K562 (cell line): ENCODE data around the gene PTPMT1. TPM values are rescaled to one million over a fixed set of nuclear protein-coding genes. Genes with fewer than 3 reads are reported as not detected.

Experiments used
- ATF1 ChIP-seq, 2 experiments: fragments of 450-650 bp in 1 of 2; IDR thresholded peaks; 2 replicates each; pipeline ENCODE4 v1.6.1; 2016; ENCODE audit warnings: missing compliant biosample characterization in 1 of 2, missing genetic modification characterization in 1 of 2
- KHSRP ChIP-seq: fragments of 450-650 bp; IDR thresholded peaks from 2 replicates; pipeline ENCODE4 v1.6.1; 2017
- LEF1 ChIP-seq: fragments of 450-650 bp; IDR thresholded peaks from 2 replicates; pipeline ENCODE4 v1.6.1; 2016; ENCODE audit warnings: mild to moderate bottlenecking
- MYBL2 ChIP-seq, 2 experiments: fragments of 450-650 bp in 1 of 2; sonication (generic) in 1 of 2; formaldehyde crosslinking in 1 of 2; IDR thresholded peaks; 2 replicates each; pipeline versions ENCODE4 v1.6.1 to v1.8.1; 2017 to 2022; ENCODE audit warnings: borderline replicate concordance in 1 of 2, inconsistent platforms in 1 of 2, low read depth in 1 of 2, mild to moderate bottlenecking in 1 of 2, missing genetic modification reagents in 1 of 2, moderate library complexity in 1 of 2
- RAD51 ChIP-seq: fragments of 450-650 bp; IDR thresholded peaks from 2 replicates; pipeline ENCODE4 v1.7.1; 2016; ENCODE audit warnings: low read depth, mild to moderate bottlenecking, borderline replicate concordance
- SIN3A ChIP-seq, 2 experiments: fragments of 150-350 bp in 1 of 2; IDR thresholded peaks; 2 replicates each; pipeline ENCODE4 v1.6.1; 2011 to 2016; ENCODE audit warnings: borderline replicate concordance in 2 of 2, low read depth in 2 of 2, low read length in 2 of 2, mild to moderate bottlenecking in 2 of 2, moderate library complexity in 2 of 2; ENCODE audit not compliant: control insufficient read depth in 1 of 2
- SMARCA5 ChIP-seq: fragments of 450-650 bp; IDR thresholded peaks from 2 replicates; pipeline ENCODE4 v1.6.1; 2016
- SMARCC2 ChIP-seq: fragments of 450-650 bp; IDR thresholded peaks from 2 replicates; pipeline ENCODE4 v1.6.1; 2017; ENCODE audit warnings: antibody characterized with exemption, moderate library complexity, mild to moderate bottlenecking, low read depth
- TAF9B ChIP-seq: fragments of 450-650 bp; IDR thresholded peaks from 2 replicates; pipeline ENCODE4 v1.6.1; 2018; ENCODE audit warnings: mild to moderate bottlenecking; ENCODE audit not compliant: partially characterized antibody
- TEAD4 ChIP-seq, 2 experiments: sonication (generic) in 1 of 2; formaldehyde crosslinking in 1 of 2; IDR thresholded peaks; 2 replicates each; pipeline versions ENCODE4 v1.6.1 to v1.8.0; 2012 to 2022; ENCODE audit warnings: borderline replicate concordance in 1 of 2, inconsistent platforms in 1 of 2, low read length in 1 of 2, mild to moderate bottlenecking in 1 of 2, missing genetic modification reagents in 1 of 2
- ZBTB17 ChIP-seq: fragments of 450-650 bp; formaldehyde crosslinking; IDR thresholded peaks from 2 replicates; pipeline ENCODE4 v1.4.0; 2020; ENCODE audit warnings: mild to moderate bottlenecking
- ZNF41 ChIP-seq: fragments of 250-450 bp; sonication (Bioruptor Pico); conservative IDR thresholded peaks from 2 replicates; pipeline ENCODE4 v1.4.0; 2020; ENCODE audit warnings: mild to moderate bottlenecking
- ZNF551 ChIP-seq: fragments of 250-450 bp; sonication (Bioruptor Pico); IDR thresholded peaks from 2 replicates; pipeline ENCODE4 v1.5.0; 2021; ENCODE audit warnings: mild to moderate bottlenecking, moderate library complexity
- ZNF644 ChIP-seq: fragments of 200-800 bp; sonication (Bioruptor generic); IDR thresholded peaks from 2 replicates; pipeline ENCODE4 v1.6.1; 2016; ENCODE audit warnings: low read depth, missing genetic modification characterization, missing compliant biosample characterization
- ZNF76 ChIP-seq: fragments of 250-450 bp; sonication (Bioruptor Pico); IDR thresholded peaks from 2 replicates; pipeline ENCODE4 v1.4.0; 2020; ENCODE audit warnings: mild to moderate bottlenecking, moderate library complexity, borderline replicate concordance
- polyA plus RNA-seq, 8 experiments: library from polyadenylated mRNA; depleted of rRNA in 4 of 8; stranded (reverse) in 5 of 8; unstranded in 3 of 8; fragments of >200 nt; fragmentation: Nextera tagmentation in 2 of 8; fragmentation: Illumina TruSeq in 1 of 8; extraction: Ambion mirVana in 2 of 8; extraction: Trizol in 1 of 8; gene quantifications; 2 replicates each; pipeline versions ENCODE4 v1.2.1 to v1.2.3, GENCODE V29; 2011 to 2014; ENCODE audit warnings: inconsistent platforms in 1 of 8, missing spikeins in 1 of 8
- total RNA-seq, 7 experiments: library from RNA; depleted of rRNA in 6 of 7; stranded (reverse); fragments of >200 nt in 6 of 7; fragmentation: Illumina TruSeq in 2 of 7; extraction: Trizol in 2 of 7; gene quantifications; 2 replicates each; pipeline versions ENCODE4 v1.2.1 to v1.2.3, GENCODE V29; 2011 to 2021; ENCODE audit warnings: low replicate concordance in 1 of 7
- TF ChIP-seq, protein P1 (sequence below): IDR thresholded peaks from 2 replicates; pipeline ENCODE4 v1.6.1; 2014; ENCODE audit warnings: antibody characterized with exemption
- TF ChIP-seq, protein P2 (sequence below): sonication (generic); formaldehyde crosslinking; IDR thresholded peaks from 2 replicates; pipeline ENCODE4 v1.8.0; 2023; ENCODE audit warnings: mild to moderate bottlenecking, missing genetic modification reagents
- TF ChIP-seq, protein P3 (sequence below): fragments of 450-650 bp; IDR thresholded peaks from 2 replicates; pipeline ENCODE4 v1.6.1; 2016; ENCODE audit warnings: mild to moderate bottlenecking
- TF ChIP-seq, protein P4 (sequence below): fragments of 200-800 bp; sonication (Bioruptor generic); IDR thresholded peaks from 2 replicates; pipeline ENCODE4 v1.6.1; 2017; ENCODE audit warnings: missing genetic modification characterization, missing compliant biosample characterization

PTPMT1 gene
- total and polyA plus RNA-seq, 9 of the 15 experiments (the other 6 are each of a cell fraction or from before 2014, with no cell fraction given): 10.4 to 140 (median 67.2) TPM

DNA sequence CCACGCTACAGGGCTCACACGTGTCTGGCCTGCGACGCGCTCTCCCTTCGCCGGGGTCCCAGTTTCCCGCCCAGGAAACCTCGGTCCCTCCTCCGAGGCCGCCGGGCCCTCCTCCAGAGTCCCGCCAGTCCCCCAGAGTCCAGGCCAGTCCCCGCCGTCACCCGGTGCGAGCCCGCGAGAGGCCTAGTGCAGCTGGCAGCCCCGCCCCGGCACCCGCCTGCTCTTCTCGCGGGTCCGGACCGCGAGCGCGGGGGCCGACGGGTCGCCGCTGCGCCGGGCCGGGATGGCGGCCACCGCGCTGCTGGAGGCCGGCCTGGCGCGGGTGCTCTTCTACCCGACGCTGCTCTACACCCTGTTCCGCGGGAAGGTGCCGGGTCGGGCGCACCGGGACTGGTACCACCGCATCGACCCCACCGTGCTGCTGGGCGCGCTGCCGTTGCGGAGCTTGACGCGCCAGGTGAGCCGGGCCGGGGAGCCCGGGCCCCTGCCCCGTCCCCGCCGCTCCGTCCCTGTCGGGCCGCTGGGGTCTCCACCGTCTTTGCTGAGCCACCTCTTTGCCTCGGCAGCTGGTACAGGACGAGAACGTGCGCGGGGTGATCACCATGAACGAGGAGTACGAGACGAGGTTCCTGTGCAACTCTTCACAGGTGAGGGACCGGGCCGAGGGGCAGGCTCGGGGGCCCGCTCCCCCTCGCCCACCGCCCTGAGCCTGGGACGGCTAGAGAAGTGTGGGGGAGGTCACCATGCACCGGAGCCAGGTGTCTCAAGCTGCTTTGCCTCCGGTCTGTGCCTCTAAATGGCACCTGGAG, at the start of gene PTPMT1 (continued):
- TF ChIP-seq SMARCC2 (no peak), MYBL2 (IDR thresholded peaks at IDR 0.05; ENCODE audit: low read depth) (no peak), MYBL2 (CRISPR knock-in tag; IDR thresholded peaks at IDR 0.05; ENCODE audit: borderline replicate concordance) (no peak), RAD51 (no peak), SIN3A (IDR thresholded peaks at IDR 0.05; ENCODE audit: borderline replicate concordance in 2 of 2, control insufficient read depth in 1 of 2, low read depth in 2 of 2, low read length in 2 of 2) (peak in 1 of 2 experiments; percentile 78; a peak in 1 of 4 replicates), ZNF551 (CRISPR knock-in tag) (no peak), TAF9B (no peak), ZNF41 (CRISPR knock-in tag) (no peak), KHSRP (no peak), ZBTB17 (CRISPR knock-in tag) (peak; percentile 67), SMARCA5 (no peak), ZNF76 (CRISPR knock-in tag) (peak; percentile 10; the same call in 1 of the 2 replicates), TEAD4 (IDR thresholded peaks at IDR 0.05; ENCODE audit: low read length) (no peak), TEAD4 (CRISPR knock-in tag; IDR thresholded peaks at IDR 0.05; ENCODE audit: borderline replicate concordance) (no peak), LEF1 (no peak), ZNF644 (0 out of 2 replicates have a peak, but pooled peaks have one; percentile 64), ATF1 (CRISPR knock-in tag; IDR thresholded peaks at IDR 0.05) (no peak), ATF1 (tag; IDR thresholded peaks at IDR 0.05) (peak; percentile 36)
- TF ChIP-seq, protein P1, sequence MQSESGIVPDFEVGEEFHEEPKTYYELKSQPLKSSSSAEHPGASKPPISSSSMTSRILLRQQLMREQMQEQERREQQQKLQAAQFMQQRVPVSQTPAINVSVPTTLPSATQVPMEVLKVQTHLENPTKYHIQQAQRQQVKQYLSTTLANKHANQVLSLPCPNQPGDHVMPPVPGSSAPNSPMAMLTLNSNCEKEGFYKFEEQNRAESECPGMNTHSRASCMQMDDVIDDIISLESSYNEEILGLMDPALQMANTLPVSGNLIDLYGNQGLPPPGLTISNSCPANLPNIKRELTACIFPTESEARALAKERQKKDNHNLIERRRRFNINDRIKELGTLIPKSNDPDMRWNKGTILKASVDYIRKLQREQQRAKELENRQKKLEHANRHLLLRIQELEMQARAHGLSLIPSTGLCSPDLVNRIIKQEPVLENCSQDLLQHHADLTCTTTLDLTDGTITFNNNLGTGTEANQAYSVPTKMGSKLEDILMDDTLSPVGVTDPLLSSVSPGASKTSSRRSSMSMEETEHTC: no peak
- TF ChIP-seq, protein P2, sequence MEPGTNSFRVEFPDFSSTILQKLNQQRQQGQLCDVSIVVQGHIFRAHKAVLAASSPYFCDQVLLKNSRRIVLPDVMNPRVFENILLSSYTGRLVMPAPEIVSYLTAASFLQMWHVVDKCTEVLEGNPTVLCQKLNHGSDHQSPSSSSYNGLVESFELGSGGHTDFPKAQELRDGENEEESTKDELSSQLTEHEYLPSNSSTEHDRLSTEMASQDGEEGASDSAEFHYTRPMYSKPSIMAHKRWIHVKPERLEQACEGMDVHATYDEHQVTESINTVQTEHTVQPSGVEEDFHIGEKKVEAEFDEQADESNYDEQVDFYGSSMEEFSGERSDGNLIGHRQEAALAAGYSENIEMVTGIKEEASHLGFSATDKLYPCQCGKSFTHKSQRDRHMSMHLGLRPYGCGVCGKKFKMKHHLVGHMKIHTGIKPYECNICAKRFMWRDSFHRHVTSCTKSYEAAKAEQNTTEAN: no peak
- TF ChIP-seq, protein P3, sequence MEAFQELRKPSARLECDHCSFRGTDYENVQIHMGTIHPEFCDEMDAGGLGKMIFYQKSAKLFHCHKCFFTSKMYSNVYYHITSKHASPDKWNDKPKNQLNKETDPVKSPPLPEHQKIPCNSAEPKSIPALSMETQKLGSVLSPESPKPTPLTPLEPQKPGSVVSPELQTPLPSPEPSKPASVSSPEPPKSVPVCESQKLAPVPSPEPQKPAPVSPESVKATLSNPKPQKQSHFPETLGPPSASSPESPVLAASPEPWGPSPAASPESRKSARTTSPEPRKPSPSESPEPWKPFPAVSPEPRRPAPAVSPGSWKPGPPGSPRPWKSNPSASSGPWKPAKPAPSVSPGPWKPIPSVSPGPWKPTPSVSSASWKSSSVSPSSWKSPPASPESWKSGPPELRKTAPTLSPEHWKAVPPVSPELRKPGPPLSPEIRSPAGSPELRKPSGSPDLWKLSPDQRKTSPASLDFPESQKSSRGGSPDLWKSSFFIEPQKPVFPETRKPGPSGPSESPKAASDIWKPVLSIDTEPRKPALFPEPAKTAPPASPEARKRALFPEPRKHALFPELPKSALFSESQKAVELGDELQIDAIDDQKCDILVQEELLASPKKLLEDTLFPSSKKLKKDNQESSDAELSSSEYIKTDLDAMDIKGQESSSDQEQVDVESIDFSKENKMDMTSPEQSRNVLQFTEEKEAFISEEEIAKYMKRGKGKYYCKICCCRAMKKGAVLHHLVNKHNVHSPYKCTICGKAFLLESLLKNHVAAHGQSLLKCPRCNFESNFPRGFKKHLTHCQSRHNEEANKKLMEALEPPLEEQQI: no peak
- TF ChIP-seq, protein P4, sequence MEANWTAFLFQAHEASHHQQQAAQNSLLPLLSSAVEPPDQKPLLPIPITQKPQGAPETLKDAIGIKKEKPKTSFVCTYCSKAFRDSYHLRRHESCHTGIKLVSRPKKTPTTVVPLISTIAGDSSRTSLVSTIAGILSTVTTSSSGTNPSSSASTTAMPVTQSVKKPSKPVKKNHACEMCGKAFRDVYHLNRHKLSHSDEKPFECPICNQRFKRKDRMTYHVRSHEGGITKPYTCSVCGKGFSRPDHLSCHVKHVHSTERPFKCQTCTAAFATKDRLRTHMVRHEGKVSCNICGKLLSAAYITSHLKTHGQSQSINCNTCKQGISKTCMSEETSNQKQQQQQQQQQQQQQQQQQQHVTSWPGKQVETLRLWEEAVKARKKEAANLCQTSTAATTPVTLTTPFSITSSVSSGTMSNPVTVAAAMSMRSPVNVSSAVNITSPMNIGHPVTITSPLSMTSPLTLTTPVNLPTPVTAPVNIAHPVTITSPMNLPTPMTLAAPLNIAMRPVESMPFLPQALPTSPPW (CRISPR knock-in tag): peak; percentile 72; the same call in 1 of the 2 replicates
